CD14-positive monocyte (primary cell): ENCODE data around the gene SPSB4. TPM values are rescaled to one million over a fixed set of nuclear protein-coding genes. Genes with fewer than 3 reads are reported as not detected.

Experiments used
- DNase-seq, 3 donors: peaks; one replicate each; pipeline ENCODE4 v3.0.0-alpha.2; 2011 to 2022
- H2AFZ ChIP-seq: 2 replicates; pipeline ENCODE4 v1.6.0; 2012; ENCODE audit warnings: mild to moderate bottlenecking, low read depth, low read length, inconsistent platforms; ENCODE audit not compliant: insufficient read depth, poor library complexity, severe bottlenecking
- H3K27ac ChIP-seq, 2 donors: 1 replicate in 1 of 2; 2 replicates in 1 of 2; pipeline ENCODE4 v1.5.1; 2012 to 2013; ENCODE audit warnings: low read length in 2 of 2, control low read depth in 1 of 2, inconsistent platforms in 1 of 2, low read depth in 1 of 2, mild to moderate bottlenecking in 1 of 2
- H3K27me3 ChIP-seq, 2 donors: one replicate each; pipeline versions ENCODE4 v1.6.0 to v1.6.1; 2011 to 2013; ENCODE audit warnings: low read length in 2 of 2; ENCODE audit not compliant: control insufficient read depth in 2 of 2, insufficient read depth in 2 of 2
- H3K36me3 ChIP-seq, 2 donors: replicated peaks in 1 of 2; 1 replicate in 1 of 2; 2 replicates in 1 of 2; pipeline versions ENCODE4 v1.5.1 to v1.6.1; 2012 to 2013; ENCODE audit warnings: low read length in 2 of 2, control low read depth in 1 of 2, inconsistent platforms in 1 of 2, mild to moderate bottlenecking in 1 of 2; ENCODE audit not compliant: insufficient read depth in 2 of 2, control insufficient read depth in 1 of 2
- H3K4me1 ChIP-seq, 2 donors: 1 replicate in 1 of 2; 2 replicates in 1 of 2; pipeline versions ENCODE4 v1.5.1 to v1.6.1; 2012 to 2013; ENCODE audit warnings: low read length in 2 of 2, control low read depth in 1 of 2, inconsistent platforms in 1 of 2, mild to moderate bottlenecking in 1 of 2, moderate library complexity in 1 of 2; ENCODE audit not compliant: insufficient read depth in 2 of 2, control insufficient read depth in 1 of 2
- H3K4me2 ChIP-seq: replicated peaks from 2 replicates; pipeline ENCODE3; 2012; ENCODE audit warnings: low read length, moderate library complexity, mild to moderate bottlenecking; ENCODE audit not compliant: poor library complexity, severe bottlenecking; ENCODE audit errors: extremely low read depth
- H3K4me3 ChIP-seq, 3 experiments: fragments of 200-600 bp in 1 of 3; sonication (generic) in 1 of 3; replicated peaks in 1 of 3; 1 replicate in 2 of 3; 2 replicates in 1 of 3; pipeline ENCODE4 v1.5.1; 2011 to 2013; ENCODE audit warnings: low read length in 3 of 3, mild to moderate bottlenecking in 3 of 3, control low read depth in 2 of 3, low read depth in 2 of 3, inconsistent platforms in 1 of 3, moderate library complexity in 1 of 3
- H3K79me2 ChIP-seq: 2 replicates; pipeline ENCODE4 v1.6.0; 2012; ENCODE audit warnings: mild to moderate bottlenecking, control low read depth, inconsistent platforms, low read length, moderate library complexity; ENCODE audit not compliant: insufficient read depth
- H3K9ac ChIP-seq: 2 replicates; pipeline ENCODE4 v1.6.0; 2017; ENCODE audit warnings: low read length, mild to moderate bottlenecking; ENCODE audit not compliant: insufficient read depth, poor library complexity, severe bottlenecking
- H3K9me3 ChIP-seq, 2 donors: replicated peaks in 1 of 2; 1 replicate in 1 of 2; 2 replicates in 1 of 2; pipeline versions ENCODE4 v1.5.1 to v1.6.1; 2012 to 2013; ENCODE audit warnings: low read length in 2 of 2, control low read depth in 1 of 2; ENCODE audit not compliant: control insufficient read depth in 1 of 2, insufficient read depth in 1 of 2
- H4K20me1 ChIP-seq: 2 replicates; pipeline ENCODE4 v1.6.0; 2012; ENCODE audit warnings: mild to moderate bottlenecking, low read length, control low read depth, moderate library complexity; ENCODE audit not compliant: insufficient read depth
- H3K27ac Mint-ChIP-seq, 7 donors: one replicate each; pipeline ENCODE4 v1.8.0; 2020; ENCODE audit warnings: mild to moderate bottlenecking in 7 of 7, mixed read lengths in 7 of 7, moderate library complexity in 6 of 7, inconsistent platforms in 2 of 7
- H3K27me3 Mint-ChIP-seq, 3 donors: one replicate each; pipeline ENCODE4 v1.8.0; 2021 to 2022; ENCODE audit warnings: low read depth in 3 of 3, mild to moderate bottlenecking in 3 of 3, mixed read lengths in 3 of 3, moderate library complexity in 3 of 3, inconsistent platforms in 1 of 3
- H3K36me3 Mint-ChIP-seq, 2 donors: one replicate each; pipeline ENCODE4 v1.8.0; 2020; ENCODE audit warnings: mixed read lengths in 2 of 2, inconsistent platforms in 1 of 2, mild to moderate bottlenecking in 1 of 2
- H3K4me1 Mint-ChIP-seq: one replicate; pipeline ENCODE4 v1.8.0; 2020; ENCODE audit warnings: mild to moderate bottlenecking, mixed read lengths
- H3K4me3 Mint-ChIP-seq, 2 donors: one replicate each; pipeline ENCODE4 v1.8.0; 2020; ENCODE audit warnings: mild to moderate bottlenecking in 2 of 2, mixed read lengths in 2 of 2, moderate library complexity in 1 of 2
- H3K9me3 Mint-ChIP-seq, 7 donors: one replicate each; pipeline ENCODE4 v1.8.0; 2020 to 2022; ENCODE audit warnings: mixed read lengths in 7 of 7, mild to moderate bottlenecking in 6 of 7, moderate library complexity in 6 of 7, inconsistent platforms in 2 of 7
- CTCF ChIP-seq: fragments of 200-600 bp; IDR thresholded peaks from one replicate; pipeline ENCODE4 v1.8.0; 2022; ENCODE audit warnings: antibody characterized with exemption, mild to moderate bottlenecking
- WGBS: methylation state at CpG from one replicate; pipeline ENCODE4 v1.1.5; 2013; ENCODE audit warnings: missing lambda C conversion rate; ENCODE audit not compliant: insufficient coverage; 5-methylcytosine and 5-hydroxymethylcytosine counted together
- intact Hi-C, 2 donors: fragments of 100-400 bp; cut with micrococcal nuclease; formaldehyde crosslinking; loops; one replicate each; pipeline versions ENCODE4 v1.15.0 to v1.15.1; 2023
- polyA plus RNA-seq, 3 donors: library from polyadenylated mRNA; depleted of rRNA in 1 of 3; unstranded in 2 of 3; stranded (reverse) in 1 of 3; fragments of 300-500 nt in 2 of 3; fragments of >200 nt in 1 of 3; fragmentation: Illumina TruSeq in 2 of 3; gene quantifications; 1 replicate in 2 of 3; 2 replicates in 1 of 3; pipeline ENCODE4 v1.2.3, GENCODE V29; 2012 to 2021

SPSB4 gene
- polyA plus RNA-seq, 3 donors: not detected

GRCh38 chr3:141146979-141147470 is 95.9 kb downstream of the SPSB4 start:
- Histone ChIP-seq H3K4me2 (no peak overlapping the region), H3K9me3 (peaks cover 5 to 6% of the 10 kb centered on the region in 2 donors), H4K20me1 (no peaks in the 10 kb centered on the region), H3K27me3 (no peaks in the 10 kb centered on the region), H3K4me3 (no peak overlapping the region), H3K27ac (no peak overlapping the region), H3K79me2 (no peaks in the 10 kb centered on the region), H3K4me1 (no peaks in the 10 kb centered on the region), H2AFZ (no peak overlapping the region), H3K9ac (no peak overlapping the region), H3K36me3 (no peaks in the 10 kb centered on the region)
- intact Hi-C loops: no loop called here
- no peak for DNase-seq
- 95% methylated on average over 7 of the region's 11 CpGs for WGBS
- peaks cover 7 to 17% (median 11%) of the 10 kb centered on the region in 7 donors for H3K9me3 Mint-ChIP-seq
- no peak overlapping the region for H3K4me3 Mint-ChIP-seq
- no peaks in the 10 kb centered on the region for H3K36me3 Mint-ChIP-seq
- H3K27me3 Mint-ChIP-seq: peaks cover 2 to 4% (median 3%) of the 10 kb centered on the region in 3 donors
- H3K27ac Mint-ChIP-seq: no peak overlapping the region
- H3K4me1 Mint-ChIP-seq: no peaks in the 10 kb centered on the region
- no peak for TF ChIP-seq CTCF

GRCh38 chr3:141147657-141148056 is 96.5 kb downstream of the SPSB4 start:
- Histone ChIP-seq H3K4me2 (no peak overlapping the region), H3K79me2 (no peaks in the 10 kb centered on the region), H3K4me1 (no peaks in the 10 kb centered on the region), H3K27ac (no peak overlapping the region), H3K27me3 (no peaks in the 10 kb centered on the region), H2AFZ (no peak overlapping the region), H4K20me1 (no peaks in the 10 kb centered on the region), H3K9me3 (peaks cover 5 to 6% of the 10 kb centered on the region in 2 donors), H3K36me3 (no peaks in the 10 kb centered on the region), H3K4me3 (no peak overlapping the region), H3K9ac (no peak overlapping the region)
- Mint-ChIP-seq H3K4me3 (no peak overlapping the region), H3K27ac (no peak overlapping the region), H3K27me3 (peaks cover 3 to 4% (median 3%) of the 10 kb centered on the region in 3 donors), H3K4me1 (no peaks in the 10 kb centered on the region), H3K36me3 (no peaks in the 10 kb centered on the region), H3K9me3 (peaks cover 4 to 14% (median 6%) of the 10 kb centered on the region in 7 donors)
- WGBS: 92% methylated on average over 5 of the region's 9 CpGs
- DNase-seq: no peak
- no peak for TF ChIP-seq CTCF
- intact Hi-C loops: no loop called here
